ENCODE results near the gene STK32C. TPM values are rescaled to one million over a fixed set of nuclear protein-coding genes. Genes with fewer than 3 reads are reported as not detected.

STK32C gene
- total RNA-seq, 2 donors from 2014 or later: 8.4 to 9.9 TPM

- DNase-seq: no peak
- no peaks in the 10 kb centered on the region for H3K4me1 Mint-ChIP-seq
- no peak overlapping the region for H3K4me3 Mint-ChIP-seq
- Histone ChIP-seq H3K36me3 (ENCODE audit: control insufficient read depth, insufficient read depth, low read length) (no peaks in the 10 kb centered on the region), H3K4me3 (ENCODE audit: low read length) (no peak overlapping the region), H3K9me3 (ENCODE audit: control insufficient read depth, low read length) (no peaks in the 10 kb centered on the region), H3K9ac (ENCODE audit: extremely low read depth, low read length, poor library complexity, severe bottlenecking) (no peak overlapping the region), H3K27me3 (ENCODE audit: control insufficient read depth, insufficient read depth, low read length, poor library complexity, severe bottlenecking) (no peaks in the 10 kb centered on the region), H3K4me1 (ENCODE audit: control insufficient read depth, insufficient read depth, low read length) (no peaks in the 10 kb centered on the region), H3K27ac (ENCODE audit: low read depth, low read length) (no peak overlapping the region)
- H3K36me3 Mint-ChIP-seq (ENCODE audit: low read depth): no peaks in the 10 kb centered on the region
- H3K27ac Mint-ChIP-seq: no peak overlapping the region
- H3K9me3 Mint-ChIP-seq: no peaks in the 10 kb centered on the region
- no peak for TF ChIP-seq CTCF (conservative IDR thresholded peaks at IDR 0.05)
- WGBS, 2 experiments (ENCODE audit: insufficient coverage in 1 of 2, insufficient read length in 1 of 2): 96 to 97% methylated on average over 5 to 9 of the region's 9 CpGs
- no peaks in the 10 kb centered on the region for H3K27me3 Mint-ChIP-seq (ENCODE audit: insufficient read depth)
Observed at GRCh38 chr10:132257907-132258306, 49.8 kb downstream of the STK32C start.

GRCh38 chr10:132257271-132257670 lies 50.5 kb downstream of the STK32C start:
- Histone ChIP-seq H3K4me1 (ENCODE audit: control insufficient read depth, insufficient read depth, low read length) (no peaks in the 10 kb centered on the region), H3K27me3 (ENCODE audit: control insufficient read depth, insufficient read depth, low read length, poor library complexity, severe bottlenecking) (no peaks in the 10 kb centered on the region), H3K27ac (ENCODE audit: low read depth, low read length) (no peak overlapping the region), H3K36me3 (ENCODE audit: control insufficient read depth, insufficient read depth, low read length) (no peaks in the 10 kb centered on the region), H3K9me3 (ENCODE audit: control insufficient read depth, low read length) (no peaks in the 10 kb centered on the region), H3K4me3 (ENCODE audit: low read length) (no peak overlapping the region), H3K9ac (ENCODE audit: extremely low read depth, low read length, poor library complexity, severe bottlenecking) (no peak overlapping the region)
- Mint-ChIP-seq H3K4me3 (no peak overlapping the region), H3K4me1 (no peaks in the 10 kb centered on the region), H3K27me3 (ENCODE audit: insufficient read depth) (no peaks in the 10 kb centered on the region), H3K27ac (no peak overlapping the region), H3K9me3 (no peaks in the 10 kb centered on the region), H3K36me3 (ENCODE audit: low read depth) (no peaks in the 10 kb centered on the region)
- TF ChIP-seq CTCF (conservative IDR thresholded peaks at IDR 0.05): no peak
- WGBS, 2 experiments (ENCODE audit: insufficient coverage in 1 of 2, insufficient read length in 1 of 2): 81 to 90% methylated on average over 3 to 8 of the region's 8 CpGs
- DNase-seq: no peak

DNA sequence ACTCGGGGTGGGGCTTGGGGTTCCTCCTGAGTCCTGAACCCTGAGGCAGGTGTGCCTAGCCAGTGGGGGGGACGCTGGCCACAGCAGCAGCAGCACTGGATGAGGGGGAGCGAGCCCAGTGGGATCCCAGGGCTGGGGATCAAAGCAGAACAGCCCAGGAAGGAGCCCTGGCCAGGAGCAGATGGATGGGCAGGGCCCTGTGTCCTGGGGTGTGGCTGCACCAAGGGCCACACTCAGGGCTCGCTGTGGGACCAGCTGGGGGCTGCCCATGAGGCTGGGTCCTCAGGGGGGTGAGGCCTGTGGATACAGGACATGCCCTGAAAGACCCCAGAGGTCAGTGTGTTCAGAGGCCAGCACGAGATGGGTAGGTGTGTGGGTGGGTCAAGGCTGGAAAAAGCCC lies 50.9 kb downstream of the STK32C start:
- Mint-ChIP-seq H3K36me3 (ENCODE audit: low read depth) (no peaks in the 10 kb centered on the region), H3K4me1 (no peaks in the 10 kb centered on the region), H3K4me3 (no peak overlapping the region), H3K27me3 (ENCODE audit: insufficient read depth) (no peaks in the 10 kb centered on the region), H3K9me3 (no peaks in the 10 kb centered on the region), H3K27ac (no peak overlapping the region)
- Histone ChIP-seq H3K4me3 (ENCODE audit: low read length) (no peak overlapping the region), H3K27ac (ENCODE audit: low read depth, low read length) (no peak overlapping the region), H3K27me3 (ENCODE audit: control insufficient read depth, insufficient read depth, low read length, poor library complexity, severe bottlenecking) (no peaks in the 10 kb centered on the region), H3K9me3 (ENCODE audit: control insufficient read depth, low read length) (no peaks in the 10 kb centered on the region), H3K9ac (ENCODE audit: extremely low read depth, low read length, poor library complexity, severe bottlenecking) (no peak overlapping the region), H3K36me3 (ENCODE audit: control insufficient read depth, insufficient read depth, low read length) (no peaks in the 10 kb centered on the region), H3K4me1 (ENCODE audit: control insufficient read depth, insufficient read depth, low read length) (no peaks in the 10 kb centered on the region)
- 88% methylated on average over 5 of the region's 5 CpGs; no CpG with 5 or more reads in 1 of the 2 experiments for WGBS, 2 experiments (ENCODE audit: insufficient coverage in 1 of 2, insufficient read length in 1 of 2)
- no peak for TF ChIP-seq CTCF (conservative IDR thresholded peaks at IDR 0.05)
- no peak for DNase-seq

All from endodermal cell (in vitro differentiated cells).